Tibial nerve (tissue), 4 donors: ENCODE measurements around the gene STAB2. TPM values are rescaled to one million over a fixed set of nuclear protein-coding genes. Genes with fewer than 3 reads are reported as not detected.

ENCODE experiments used
- DNase-seq, 2 donors: peaks; one replicate each; pipeline ENCODE4 v3.0.0-alpha.2; 2019; ENCODE audit warnings: low spot score in 2 of 2
- H3K27ac ChIP-seq, 4 donors: fragments of 200-600 bp; sonication (generic) in 3 of 4; one replicate each; pipeline ENCODE4 v1.5.1; 2017 to 2019; ENCODE audit warnings: mild to moderate bottlenecking in 1 of 4
- H3K27me3 ChIP-seq, 2 donors: fragments of 200-600 bp; sonication (generic) in 1 of 2; one replicate each; pipeline versions ENCODE4 v1.5.1 to v1.6.0; 2017 to 2019
- H3K36me3 ChIP-seq, 3 donors: fragments of 200-600 bp; sonication (generic); one replicate each; pipeline ENCODE4 v1.5.1; 2018 to 2019
- H3K4me1 ChIP-seq, 4 donors: fragments of 200-600 bp; sonication (generic) in 3 of 4; one replicate each; pipeline ENCODE4 v1.5.1; 2017 to 2019
- H3K4me3 ChIP-seq, 4 donors: fragments of 200-600 bp; sonication (generic) in 3 of 4; one replicate each; pipeline ENCODE4 v1.5.1; 2017 to 2019; ENCODE audit warnings: mild to moderate bottlenecking in 1 of 4, moderate library complexity in 1 of 4
- H3K9me3 ChIP-seq, 4 donors: fragments of 200-600 bp; sonication (generic) in 3 of 4; one replicate each; pipeline ENCODE4 v1.5.1; 2017 to 2019
- CTCF ChIP-seq, 5 experiments: fragments of 200-600 bp in 3 of 5; fragments of 450-650 bp in 2 of 5; sonication (generic) in 3 of 5; IDR thresholded peaks; one replicate each; pipeline ENCODE4 v1.5.1; 2016 to 2019; ENCODE audit warnings: antibody characterized with exemption in 5 of 5, mild to moderate bottlenecking in 3 of 5, moderate library complexity in 2 of 5
- EP300 ChIP-seq, 2 donors: sonication (generic); formaldehyde crosslinking; IDR thresholded peaks; one replicate each; pipeline ENCODE4 v1.6.1; 2017; ENCODE audit warnings: antibody characterized with exemption in 2 of 2, mild to moderate bottlenecking in 1 of 2
- POLR2A ChIP-seq, 2 donors: fragments of 450-650 bp; IDR thresholded peaks; one replicate each; pipeline ENCODE4 v1.6.1; 2017; ENCODE audit warnings: antibody characterized with exemption in 2 of 2, mild to moderate bottlenecking in 2 of 2, moderate library complexity in 2 of 2
- WGBS, 2 donors: methylation state at CpG; one replicate each; pipeline ENCODE4 v1.1.5; 2018; 5-methylcytosine and 5-hydroxymethylcytosine counted together
- total RNA-seq, 4 donors: library from RNA; depleted of rRNA; stranded (reverse); fragments of >200 nt; gene quantifications; one replicate each; pipeline ENCODE4 v1.1.0, GENCODE V29; 2016

The STAB2 gene
- total RNA-seq, 4 donors from 2014 or later: 0.20 TPM; not detected in 3

- no peaks in the 10 kb centered on the region for H3K27me3 ChIP-seq
- WGBS, 2 donors: 75 to 93% methylated on average over 2 of the region's 2 CpGs
- TF ChIP-seq POLR2A (IDR thresholded peaks at IDR 0.05) (no peak), CTCF (IDR thresholded peaks at IDR 0.05) (no peak)
- H3K9me3 ChIP-seq: peaks cover 0 to 3% (median 0%) of the 10 kb centered on the region in 4 donors
- H3K27ac ChIP-seq: no peak overlapping the region
- no peak overlapping the region for H3K4me3 ChIP-seq
- H3K36me3 ChIP-seq: no peaks in the 10 kb centered on the region
- no peaks in the 10 kb centered on the region for H3K4me1 ChIP-seq
- DNase-seq: no peak
Measured at GRCh38 chr12:103705098-103705497, 118.0 kb downstream of the STAB2 start.

GRCh38 chr12:103705927-103706326, 118.9 kb downstream of the STAB2 start:
- H3K27ac ChIP-seq: no peak overlapping the region
- H3K36me3 ChIP-seq: no peaks in the 10 kb centered on the region
- no peaks in the 10 kb centered on the region for H3K27me3 ChIP-seq
- TF ChIP-seq POLR2A (IDR thresholded peaks at IDR 0.05) (no peak), EP300 (IDR thresholded peaks at IDR 0.05) (no peak), CTCF (IDR thresholded peaks at IDR 0.05) (no peak)
- H3K9me3 ChIP-seq: peaks cover 0 to 3% (median 0%) of the 10 kb centered on the region in 4 donors
- 82 to 83% methylated on average over 2 of the region's 2 CpGs for WGBS, 2 donors
- H3K4me3 ChIP-seq: no peak overlapping the region
- DNase-seq: no peak
- H3K4me1 ChIP-seq: no peaks in the 10 kb centered on the region

- no peak for DNase-seq
- no peaks in the 10 kb centered on the region for H3K27me3 ChIP-seq
- H3K27ac ChIP-seq: no peak overlapping the region
- TF ChIP-seq POLR2A (IDR thresholded peaks at IDR 0.05) (no peak), EP300 (IDR thresholded peaks at IDR 0.05) (no peak), CTCF (IDR thresholded peaks at IDR 0.05) (no peak)
- no peaks in the 10 kb centered on the region for H3K4me1 ChIP-seq
- H3K9me3 ChIP-seq: peaks cover 0 to 3% (median 0%) of the 10 kb centered on the region in 4 donors
- no peak overlapping the region for H3K4me3 ChIP-seq
- no peaks in the 10 kb centered on the region for H3K36me3 ChIP-seq
Measured at GRCh38 chr12:103707446-103707845, 120.4 kb downstream of the STAB2 start.

- H3K4me1 ChIP-seq: no peaks in the 10 kb centered on the region
- WGBS, 2 donors: 95 to 100% methylated on average over 1 of the region's 1 CpG
- no peak for TF ChIP-seq POLR2A (IDR thresholded peaks at IDR 0.05)
- TF ChIP-seq EP300 (IDR thresholded peaks at IDR 0.05): no peak
- no peak for TF ChIP-seq CTCF (IDR thresholded peaks at IDR 0.05)
- H3K27ac ChIP-seq: no peak overlapping the region
- H3K27me3 ChIP-seq: no peaks in the 10 kb centered on the region
- DNase-seq: no peak
- H3K36me3 ChIP-seq: no peaks in the 10 kb centered on the region
- H3K9me3 ChIP-seq: no peaks in the 10 kb centered on the region
- no peak overlapping the region for H3K4me3 ChIP-seq
Measured at GRCh38 chr12:103710544-103710943, 123.5 kb downstream of the STAB2 start.

GRCh38 chr12:103712216-103712615, 125.1 kb downstream of the STAB2 start:
- H3K27ac ChIP-seq: no peak overlapping the region
- no peak overlapping the region for H3K4me3 ChIP-seq
- WGBS, 2 donors: 57 to 89% methylated on average over 2 of the region's 2 CpGs
- H3K4me1 ChIP-seq: no peaks in the 10 kb centered on the region
- no peak for DNase-seq
- H3K9me3 ChIP-seq: no peaks in the 10 kb centered on the region
- H3K27me3 ChIP-seq: no peaks in the 10 kb centered on the region
- no peaks in the 10 kb centered on the region for H3K36me3 ChIP-seq
- TF ChIP-seq POLR2A (IDR thresholded peaks at IDR 0.05) (no peak), CTCF (IDR thresholded peaks at IDR 0.05) (no peak), EP300 (IDR thresholded peaks at IDR 0.05) (no peak)
